HepG2 (cell line): ENCODE data around the gene MCMBP. TPM values are rescaled to one million over a fixed set of nuclear protein-coding genes. Genes with fewer than 3 reads are reported as not detected.

Source experiments
- AGO1 ChIP-seq: fragments of 200-400 bp; formaldehyde crosslinking; IDR thresholded peaks from 2 replicates; pipeline ENCODE4 v1.6.1; 2017; ENCODE audit warnings: mild to moderate bottlenecking, low read depth, low read length, moderate library complexity; ENCODE audit not compliant: poor library complexity, severe bottlenecking
- ATF3 ChIP-seq: sonication (generic); formaldehyde crosslinking; IDR thresholded peaks from 2 replicates; pipeline ENCODE4 v1.4.0; 2020; ENCODE audit warnings: missing genetic modification reagents
- CEBPB ChIP-seq: IDR thresholded peaks from 2 replicates; pipeline ENCODE4 v1.6.1; 2011; ENCODE audit warnings: low read depth, low read length, improper control_type of control experiment, borderline replicate concordance
- KLF11 ChIP-seq: IDR thresholded peaks from 2 replicates; pipeline ENCODE4 v1.6.1; 2016; ENCODE audit warnings: missing compliant biosample characterization
- SIX1 ChIP-seq: sonication (generic); formaldehyde crosslinking; IDR thresholded peaks from 2 replicates; pipeline ENCODE4 v1.4.0; 2020; ENCODE audit warnings: missing genetic modification reagents, borderline replicate concordance
- THAP7 ChIP-seq: sonication (generic); formaldehyde crosslinking; IDR thresholded peaks from 2 replicates; pipeline ENCODE4 v1.8.1; 2023; ENCODE audit warnings: mild to moderate bottlenecking, missing genetic modification reagents
- ZNF142 ChIP-seq: sonication (generic); formaldehyde crosslinking; IDR thresholded peaks from 2 replicates; pipeline ENCODE4 v1.4.0; 2020; ENCODE audit warnings: missing genetic modification reagents
- ZNF256 ChIP-seq: sonication (generic); formaldehyde crosslinking; conservative IDR thresholded peaks from 2 replicates; pipeline ENCODE4 v1.4.0; 2020; ENCODE audit warnings: missing genetic modification reagents
- ZNF430 ChIP-seq: sonication (generic); formaldehyde crosslinking; IDR thresholded peaks from 2 replicates; pipeline ENCODE4 v1.9.0; 2021; ENCODE audit warnings: mild to moderate bottlenecking, missing genetic modification reagents
- ZNF432 ChIP-seq: sonication (generic); formaldehyde crosslinking; IDR thresholded peaks from 2 replicates; pipeline ENCODE4 v1.5.0; 2020; ENCODE audit warnings: missing genetic modification reagents, mild to moderate bottlenecking, borderline replicate concordance
- ZNF546 ChIP-seq: sonication (generic); formaldehyde crosslinking; conservative IDR thresholded peaks from 2 replicates; pipeline ENCODE4 v1.8.1; 2023; ENCODE audit warnings: mild to moderate bottlenecking, missing genetic modification reagents
- ZNF652 ChIP-seq: IDR thresholded peaks from 2 replicates; pipeline ENCODE4 v1.6.1; 2016; ENCODE audit warnings: low read depth, borderline replicate concordance
- polyA plus RNA-seq, 8 experiments: library from polyadenylated mRNA; depleted of rRNA in 3 of 8; stranded (reverse) in 7 of 8; unstranded in 1 of 8; fragments of >200 nt; fragmentation: Illumina TruSeq in 4 of 8; extraction: Trizol in 4 of 8; gene quantifications; 2 replicates each; pipeline versions ENCODE4 v1.2.1 to v1.2.3, GENCODE V29; 2011 to 2016; ENCODE audit warnings: low read depth in 4 of 8, missing spikeins in 1 of 8, mixed read lengths in 1 of 8; ENCODE audit not compliant: insufficient read depth in 1 of 8
- total RNA-seq, 5 experiments: library from RNA; depleted of rRNA; stranded (reverse); fragments of >200 nt; fragmentation: Illumina TruSeq; extraction: Trizol; gene quantifications; 2 replicates each; pipeline ENCODE4 v1.2.3, GENCODE V29; 2016; ENCODE audit warnings: low read depth in 1 of 5
- TF ChIP-seq, protein P1 (sequence below): IDR thresholded peaks from 2 replicates; pipeline ENCODE4 v1.6.1; 2016; ENCODE audit warnings: low read depth
- TF ChIP-seq, protein P2 (sequence below): sonication (generic); formaldehyde crosslinking; IDR thresholded peaks from 2 replicates; pipeline ENCODE4 v1.5.1; 2020; ENCODE audit warnings: missing genetic modification reagents, mild to moderate bottlenecking, borderline replicate concordance
- TF ChIP-seq, protein P3 (sequence below): sonication (generic); formaldehyde crosslinking; IDR thresholded peaks from 2 replicates; pipeline ENCODE4 v1.5.1; 2020; ENCODE audit warnings: mild to moderate bottlenecking, missing genetic modification reagents, moderate library complexity

Gene MCMBP
- total and polyA plus RNA-seq, 2 of the 13 experiments (the other 11 are each of a cell fraction or from before 2014, with no cell fraction given), result 35.7 to 62.4 TPM

GRCh38 chr10:119786117-119786769, 86.4 kb downstream of the MCMBP start (continued):
- no peak for TF ChIP-seq ZNF142
- TF ChIP-seq, protein P1, sequence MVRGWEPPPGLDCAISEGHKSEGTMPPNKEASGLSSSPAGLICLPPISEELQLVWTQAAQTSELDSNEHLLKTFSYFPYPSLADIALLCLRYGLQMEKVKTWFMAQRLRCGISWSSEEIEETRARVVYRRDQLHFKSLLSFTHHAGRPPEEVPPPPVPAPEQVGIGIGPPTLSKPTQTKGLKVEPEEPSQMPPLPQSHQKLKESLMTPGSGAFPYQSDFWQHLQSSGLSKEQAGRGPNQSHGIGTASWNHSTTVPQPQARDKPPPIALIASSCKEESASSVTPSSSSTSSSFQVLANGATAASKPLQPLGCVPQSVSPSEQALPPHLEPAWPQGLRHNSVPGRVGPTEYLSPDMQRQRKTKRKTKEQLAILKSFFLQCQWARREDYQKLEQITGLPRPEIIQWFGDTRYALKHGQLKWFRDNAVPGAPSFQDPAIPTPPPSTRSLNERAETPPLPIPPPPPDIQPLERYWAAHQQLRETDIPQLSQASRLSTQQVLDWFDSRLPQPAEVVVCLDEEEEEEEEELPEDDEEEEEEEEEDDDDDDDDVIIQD (CRISPR knock-in tag), result 0 out of 2 replicates have a peak, but pooled peaks have one; percentile 24
- no peak for TF ChIP-seq ZNF430 (CRISPR knock-in tag)
- no peak for TF ChIP-seq ATF3 (CRISPR knock-in tag)
- TF ChIP-seq SIX1 (CRISPR knock-in tag), result peak; percentile 57
- TF ChIP-seq AGO1, result no peak
- TF ChIP-seq THAP7 (CRISPR knock-in tag), result no peak
- TF ChIP-seq ZNF546 (CRISPR knock-in tag), result no peak
- TF ChIP-seq ZNF432 (CRISPR knock-in tag), result no peak
- TF ChIP-seq ZNF256 (CRISPR knock-in tag), result no peak
- TF ChIP-seq CEBPB, result peak; percentile 61; the same call in 1 of the 2 replicates
- TF ChIP-seq, protein P2, sequence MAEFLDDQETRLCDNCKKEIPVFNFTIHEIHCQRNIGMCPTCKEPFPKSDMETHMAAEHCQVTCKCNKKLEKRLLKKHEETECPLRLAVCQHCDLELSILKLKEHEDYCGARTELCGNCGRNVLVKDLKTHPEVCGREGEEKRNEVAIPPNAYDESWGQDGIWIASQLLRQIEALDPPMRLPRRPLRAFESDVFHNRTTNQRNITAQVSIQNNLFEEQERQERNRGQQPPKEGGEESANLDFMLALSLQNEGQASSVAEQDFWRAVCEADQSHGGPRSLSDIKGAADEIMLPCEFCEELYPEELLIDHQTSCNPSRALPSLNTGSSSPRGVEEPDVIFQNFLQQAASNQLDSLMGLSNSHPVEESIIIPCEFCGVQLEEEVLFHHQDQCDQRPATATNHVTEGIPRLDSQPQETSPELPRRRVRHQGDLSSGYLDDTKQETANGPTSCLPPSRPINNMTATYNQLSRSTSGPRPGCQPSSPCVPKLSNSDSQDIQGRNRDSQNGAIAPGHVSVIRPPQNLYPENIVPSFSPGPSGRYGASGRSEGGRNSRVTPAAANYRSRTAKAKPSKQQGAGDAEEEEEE, result no peak
- no peak for TF ChIP-seq KLF11 (CRISPR knock-in tag)
- TF ChIP-seq ZNF652 (CRISPR knock-in tag), result no peak
- TF ChIP-seq, protein P3, sequence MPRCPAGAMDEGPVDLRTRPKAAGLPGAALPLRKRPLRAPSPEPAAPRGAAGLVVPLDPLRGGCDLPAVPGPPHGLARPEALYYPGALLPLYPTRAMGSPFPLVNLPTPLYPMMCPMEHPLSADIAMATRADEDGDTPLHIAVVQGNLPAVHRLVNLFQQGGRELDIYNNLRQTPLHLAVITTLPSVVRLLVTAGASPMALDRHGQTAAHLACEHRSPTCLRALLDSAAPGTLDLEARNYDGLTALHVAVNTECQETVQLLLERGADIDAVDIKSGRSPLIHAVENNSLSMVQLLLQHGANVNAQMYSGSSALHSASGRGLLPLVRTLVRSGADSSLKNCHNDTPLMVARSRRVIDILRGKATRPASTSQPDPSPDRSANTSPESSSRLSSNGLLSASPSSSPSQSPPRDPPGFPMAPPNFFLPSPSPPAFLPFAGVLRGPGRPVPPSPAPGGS (CRISPR knock-in tag), result no peak
